ENCODE data around the gene STK32A.

Gene STK32A

GRCh38 chr5:147248561-147248960 is 13.7 kb downstream of the STK32A start:
- no peak for DNase-seq (ENCODE audit: low read depth in 2 of 3, low spot score in 2 of 3)

GRCh38 chr5:147259837-147260236 is 25.0 kb downstream of the STK32A start:
- DNase-seq (ENCODE audit: low read depth in 2 of 3, low spot score in 2 of 3): no peak

DNA sequence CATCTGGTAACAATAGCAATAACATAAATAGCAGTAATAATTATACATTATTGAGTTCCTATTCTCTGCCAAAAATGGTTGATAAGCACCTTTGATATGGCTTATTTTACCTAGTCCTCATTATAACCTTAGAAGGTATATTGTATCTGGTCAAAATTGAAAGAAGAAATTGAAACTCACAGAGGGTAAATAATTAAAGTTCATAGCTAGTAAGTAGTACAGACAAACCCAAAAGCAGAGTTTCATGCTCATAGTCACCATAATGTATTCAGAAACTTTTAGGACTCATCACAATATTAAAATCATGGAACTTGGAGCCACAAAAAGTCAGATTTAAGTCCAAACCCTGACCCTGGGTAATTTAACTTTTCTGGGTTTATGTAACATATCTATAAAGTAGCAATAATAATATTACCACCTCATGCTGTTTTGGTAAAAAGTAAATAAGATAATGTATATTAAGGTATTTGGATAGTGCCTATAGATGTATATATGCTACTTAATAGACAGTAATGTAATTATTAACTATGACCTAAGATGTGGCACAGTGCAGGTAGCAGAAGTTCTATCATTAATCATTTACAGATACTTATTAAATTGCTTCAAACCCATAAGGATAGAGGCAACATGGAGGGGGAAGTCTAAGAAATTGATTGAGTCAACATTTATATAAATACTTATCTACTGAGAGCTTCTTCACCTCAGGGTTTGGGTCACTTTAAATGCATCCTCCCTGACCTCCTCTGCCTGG is 32.4 kb downstream of the STK32A start:
- no peak for DNase-seq (ENCODE audit: low read depth in 2 of 3, low spot score in 2 of 3)

GRCh38 chr5:147276497-147276896 is 41.7 kb downstream of the STK32A start:
- no peak for DNase-seq (ENCODE audit: low read depth in 2 of 3, low spot score in 2 of 3)

- no peak for DNase-seq (ENCODE audit: low read depth in 2 of 3, low spot score in 2 of 3)
Measured at GRCh38 chr5:147286296-147286695, 51.5 kb downstream of the STK32A start.

GRCh38 chr5:147287110-147287509 is 52.3 kb downstream of the STK32A start:
- no peak for DNase-seq (ENCODE audit: low read depth in 2 of 3, low spot score in 2 of 3)

GRCh38 chr5:147290261-147290660 is 55.4 kb downstream of the STK32A start:
- no peak for DNase-seq (ENCODE audit: low read depth in 2 of 3, low spot score in 2 of 3)

DNA sequence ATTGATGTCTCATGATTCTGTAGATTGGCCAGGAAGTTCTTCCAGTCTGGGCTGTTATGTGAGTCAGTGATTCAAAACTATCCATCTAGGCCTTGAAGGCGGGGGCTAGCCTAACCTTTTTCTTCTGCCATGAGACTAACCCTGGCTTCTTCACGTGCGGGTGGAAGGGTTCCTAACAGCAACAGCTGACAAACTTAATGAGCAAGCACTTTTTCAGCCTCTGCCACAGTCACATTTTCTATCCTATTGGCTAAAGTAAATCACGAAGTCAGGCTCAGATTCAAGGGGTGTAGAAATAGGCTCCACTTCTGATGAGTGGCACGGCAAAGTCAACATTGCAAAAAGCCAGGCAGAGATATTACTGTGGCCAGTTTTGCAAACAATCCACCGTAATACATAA is 68.4 kb downstream of the STK32A start:
- no peak for DNase-seq (ENCODE audit: low read depth in 2 of 3, low spot score in 2 of 3)

DNA sequence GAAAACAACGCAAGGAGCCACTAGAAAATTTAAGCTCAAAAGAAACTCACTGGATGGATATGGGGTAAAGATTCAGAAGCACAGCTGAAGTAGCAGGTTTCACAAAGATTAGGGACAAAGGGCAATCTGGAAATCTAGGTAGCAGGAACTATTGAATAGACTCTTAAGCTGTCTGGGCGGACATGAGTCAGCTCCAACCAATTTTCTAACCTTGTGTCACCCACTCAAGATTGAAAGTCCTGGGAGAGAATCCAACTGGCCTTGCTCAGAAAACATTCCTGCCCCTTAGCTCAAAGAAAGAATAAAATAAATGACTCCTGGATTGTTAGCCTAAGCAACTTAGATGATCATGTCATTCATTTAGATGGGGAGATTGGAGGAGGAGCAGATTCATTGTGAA is 69.2 kb downstream of the STK32A start:
- DNase-seq (ENCODE audit: low read depth in 2 of 3, low spot score in 2 of 3): no peak

- no peak for DNase-seq (ENCODE audit: low read depth in 2 of 3, low spot score in 2 of 3)
Measured at GRCh38 chr5:147305147-147305546, 70.3 kb downstream of the STK32A start.

- no peak for DNase-seq (ENCODE audit: low read depth in 2 of 3, low spot score in 2 of 3)
Measured at GRCh38 chr5:147306351-147306750, 71.5 kb downstream of the STK32A start.

DNA sequence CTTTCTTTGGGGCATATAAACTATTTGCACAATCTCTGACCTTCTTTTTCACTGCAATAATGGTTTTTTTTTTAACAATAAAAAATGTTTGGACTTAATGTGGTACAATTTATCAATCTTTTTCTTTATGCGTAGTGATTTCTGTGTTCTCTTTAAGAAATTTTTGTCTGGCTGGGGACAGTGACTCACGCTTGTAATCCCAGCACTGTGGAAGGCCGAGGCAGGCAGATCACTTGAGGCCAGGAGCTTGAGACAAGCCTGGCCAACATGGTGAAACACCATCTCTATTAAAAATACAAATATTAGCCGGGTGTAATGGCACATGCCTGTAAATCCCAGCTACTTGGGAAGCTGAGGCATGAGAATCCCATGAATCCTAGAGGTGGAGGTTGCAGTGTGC is 72.3 kb downstream of the STK32A start:
- DNase-seq (ENCODE audit: low read depth in 2 of 3, low spot score in 2 of 3): no peak

GRCh38 chr5:147309621-147310020 is 74.8 kb downstream of the STK32A start:
- DNase-seq (ENCODE audit: low read depth in 2 of 3, low spot score in 2 of 3): no peak

GRCh38 chr5:147310059-147310704 is 75.4 kb downstream of the STK32A start:
- no peak for DNase-seq (ENCODE audit: low read depth in 2 of 3, low spot score in 2 of 3)

- no peak for DNase-seq (ENCODE audit: low read depth in 2 of 3, low spot score in 2 of 3)
Measured at GRCh38 chr5:147317978-147318684, 83.3 kb downstream of the STK32A start.

DNA sequence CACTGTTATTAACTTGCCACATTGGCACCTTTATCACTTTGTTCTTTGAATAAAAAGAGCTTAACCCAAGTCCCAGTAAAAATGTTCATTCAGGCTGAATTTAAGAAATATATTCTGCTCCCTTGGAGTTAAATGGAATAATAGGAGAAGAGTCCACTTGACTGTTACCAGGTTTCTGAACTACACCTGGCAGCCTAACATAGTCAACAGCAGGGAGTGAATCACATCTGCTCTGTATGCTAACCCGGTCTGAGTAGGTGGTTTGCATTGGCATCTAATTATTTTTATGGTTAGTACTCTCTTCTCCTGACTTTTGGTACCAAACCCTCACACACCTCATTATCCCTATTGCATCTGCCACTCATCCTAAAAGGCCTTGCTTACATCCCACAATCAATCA is 86.7 kb downstream of the STK32A start:
- DNase-seq (ENCODE audit: low read depth in 2 of 3, low spot score in 2 of 3): no peak

DNA sequence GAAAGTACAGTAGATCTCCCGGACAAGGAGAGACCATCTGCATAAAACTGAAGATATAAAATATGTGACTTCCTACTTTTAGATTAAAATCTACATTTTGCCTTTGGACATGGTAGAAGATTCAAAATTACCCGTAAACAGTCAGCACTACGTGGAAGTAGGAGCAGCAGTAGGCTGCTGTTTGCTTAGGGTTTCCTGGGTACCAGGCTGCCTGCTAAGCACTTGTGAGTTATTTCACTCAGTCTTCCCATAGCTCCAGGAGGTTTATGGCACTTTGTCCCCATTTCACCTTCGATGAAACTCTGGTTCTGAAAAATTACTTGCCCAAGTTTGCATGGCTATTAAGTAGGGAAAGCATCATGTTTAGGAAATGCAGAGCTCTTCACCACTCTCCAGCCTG is 92.6 kb downstream of the STK32A start:
- DNase-seq (ENCODE audit: low read depth in 2 of 3, low spot score in 2 of 3): no peak

DNA sequence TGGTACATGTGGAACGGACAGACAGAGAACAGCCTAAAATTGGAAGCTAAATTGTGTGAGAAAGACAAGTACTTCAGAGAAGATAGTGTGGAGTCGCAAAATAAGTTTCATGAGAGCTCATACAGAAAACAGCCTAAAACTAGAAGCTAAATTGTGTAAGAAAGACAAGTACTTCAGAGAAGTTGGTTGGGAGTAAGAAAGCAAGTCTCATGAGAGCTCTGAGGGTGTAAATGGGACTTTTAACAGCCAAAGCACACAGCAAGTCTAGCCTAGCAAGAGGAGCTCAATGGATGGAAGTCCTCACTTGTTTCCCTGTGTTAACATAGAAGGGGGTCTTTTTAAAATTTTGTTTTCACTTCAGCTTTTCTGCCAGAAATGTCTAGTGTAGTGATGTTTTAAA is 93.1 kb downstream of the STK32A start:
- DNase-seq (ENCODE audit: low read depth in 2 of 3, low spot score in 2 of 3): no peak

GRCh38 chr5:147332658-147333057 is 97.8 kb downstream of the STK32A start:
- no peak for DNase-seq (ENCODE audit: low read depth in 2 of 3, low spot score in 2 of 3)

DNA sequence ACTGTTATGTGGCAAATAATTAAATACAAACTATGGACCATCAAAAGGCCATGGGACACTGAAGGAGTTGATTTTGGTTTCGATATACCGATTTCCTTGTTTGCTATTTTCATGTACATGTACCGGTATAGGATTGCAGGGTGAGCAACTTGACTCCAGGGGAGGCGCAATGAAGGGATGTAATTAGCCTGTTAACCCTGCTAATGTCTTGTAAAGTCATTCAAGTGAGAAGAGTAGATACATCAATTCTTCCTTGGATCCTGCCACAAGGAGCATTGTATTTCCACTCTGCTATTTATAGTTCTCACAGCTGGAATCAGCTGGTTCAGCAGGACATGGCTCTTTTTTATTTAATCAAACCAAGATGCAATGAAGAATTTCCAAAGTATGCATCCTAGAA is 102.0 kb downstream of the STK32A start:
- DNase-seq (ENCODE audit: low read depth in 2 of 3, low spot score in 2 of 3): no peak

GRCh38 chr5:147339313-147339712 is 104.5 kb downstream of the STK32A start:
- DNase-seq (ENCODE audit: low read depth in 2 of 3, low spot score in 2 of 3): no peak

- DNase-seq (ENCODE audit: low read depth in 2 of 3, low spot score in 2 of 3): no peak
Measured at GRCh38 chr5:147340941-147341340, 106.1 kb downstream of the STK32A start.
